Glomerular visceral epithelial cell (primary cell): ENCODE data around the gene MLC1.

Source experiments
- DNase-seq: peaks from one replicate; pipeline ENCODE4 v3.0.0-alpha.2; 2016; ENCODE audit errors: extremely low spot score

Gene MLC1

DNA sequence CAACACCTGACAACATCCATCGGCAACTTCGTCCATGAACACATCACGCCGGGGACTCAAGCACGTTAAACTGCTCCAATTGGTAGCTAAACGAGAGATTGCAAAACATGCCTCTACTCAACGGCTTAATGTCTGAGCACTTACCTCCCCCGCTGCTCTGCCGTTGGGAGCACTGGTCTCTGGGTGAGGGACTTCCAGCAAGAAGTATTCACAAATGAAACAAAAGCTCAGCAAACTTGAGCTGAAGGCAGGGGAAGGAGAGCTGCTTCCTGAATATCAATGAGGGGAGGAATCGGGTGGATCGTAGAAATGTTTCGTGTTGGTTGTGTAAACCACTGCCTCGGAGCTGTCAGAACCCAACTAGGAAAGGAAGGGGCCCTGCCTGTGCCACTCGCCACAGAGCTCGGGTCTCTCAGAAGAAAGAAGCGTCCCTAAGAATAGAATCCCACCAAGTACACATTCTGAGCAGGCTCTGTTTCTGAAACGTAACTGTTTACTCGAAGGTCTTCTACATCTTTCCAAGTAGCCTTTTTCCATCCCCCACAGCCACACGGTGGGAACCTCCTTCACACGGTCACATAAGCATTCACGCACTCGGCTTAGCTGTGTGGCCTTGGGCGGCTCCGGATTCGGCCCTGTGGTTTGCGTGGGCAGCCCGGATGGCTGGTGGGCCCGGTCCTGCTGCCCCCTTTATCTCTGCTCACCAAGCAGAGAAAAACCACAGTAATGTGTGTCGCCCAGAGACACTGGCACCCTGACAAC, at the start of gene MLC1:
Gene MLC1, minus strand, starts transcription at position 216 of the 762 bp plus-strand sequence. CDS start 524 bp downstream, outside the sequence.
- DNase-seq: no peak

DNA sequence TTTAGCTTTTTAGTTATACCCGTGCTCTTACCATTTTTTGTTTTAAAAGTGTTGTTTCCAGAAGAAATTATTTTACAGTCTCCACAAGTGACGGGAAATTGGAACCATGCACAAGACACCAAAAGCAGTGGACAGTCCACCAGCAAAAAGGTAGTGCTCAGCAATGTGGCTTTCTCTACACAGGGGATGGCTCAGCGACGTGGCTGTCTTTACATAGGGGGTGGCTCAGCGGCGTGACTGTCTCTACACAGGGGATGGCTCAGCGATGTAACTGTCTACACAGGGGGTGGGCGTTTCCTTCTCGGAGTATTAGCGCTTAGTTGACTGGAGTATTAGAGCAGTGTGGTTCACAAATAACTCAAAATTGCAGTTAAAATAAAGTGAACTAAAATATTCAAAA, 49.3 kb upstream of the MLC1 start:
- no peak for DNase-seq

DNA sequence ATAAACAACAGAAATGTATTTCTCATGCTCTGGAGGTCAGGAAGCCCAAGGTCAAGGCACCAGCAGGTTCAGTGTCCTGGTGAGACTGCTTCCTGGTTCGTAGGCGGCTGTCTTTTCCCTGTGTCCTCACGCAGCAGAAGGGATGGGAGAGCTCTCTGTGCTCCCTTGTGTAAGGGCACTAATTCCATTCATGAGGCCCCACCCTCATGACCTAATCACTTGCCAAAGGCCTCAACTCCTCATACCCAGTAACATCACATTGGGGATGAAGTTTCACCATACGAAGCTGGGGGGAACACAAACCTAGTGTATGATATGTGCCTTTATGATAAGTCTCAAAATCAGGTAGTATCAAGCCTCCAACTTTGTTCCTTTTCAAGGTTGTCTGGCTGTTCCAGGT, 46.7 kb upstream of the MLC1 start:
- no peak for DNase-seq

DNA sequence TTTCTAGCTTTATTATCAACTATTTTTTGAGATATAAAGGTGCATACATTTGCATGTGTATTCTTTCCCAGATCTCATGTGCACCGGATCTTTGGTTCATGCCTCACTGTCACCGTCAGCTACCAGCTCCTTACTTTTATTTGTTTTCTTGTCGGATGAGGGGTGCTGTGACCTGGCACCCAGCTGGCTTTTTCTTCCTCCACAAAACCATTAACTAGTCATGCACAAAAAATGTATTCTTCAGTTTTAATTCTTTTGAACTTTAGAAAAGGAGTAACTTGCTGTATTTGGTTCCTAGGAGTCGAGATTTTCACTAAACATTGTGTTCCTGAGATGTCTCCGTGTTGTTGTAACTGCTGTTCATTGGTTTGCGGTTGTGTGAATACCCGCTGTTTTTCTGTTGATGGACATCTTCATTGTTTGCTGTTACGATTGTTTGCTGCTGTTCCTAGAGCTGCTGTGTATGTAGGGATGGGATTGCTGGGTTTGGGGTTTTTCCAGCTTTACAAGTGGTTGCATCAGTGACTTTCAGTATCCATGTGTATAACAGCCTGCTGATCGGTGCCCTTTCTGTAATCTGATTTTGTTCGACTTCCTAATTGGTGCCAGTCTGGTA, 44.0 kb upstream of the MLC1 start:
- no peak for DNase-seq

DNA sequence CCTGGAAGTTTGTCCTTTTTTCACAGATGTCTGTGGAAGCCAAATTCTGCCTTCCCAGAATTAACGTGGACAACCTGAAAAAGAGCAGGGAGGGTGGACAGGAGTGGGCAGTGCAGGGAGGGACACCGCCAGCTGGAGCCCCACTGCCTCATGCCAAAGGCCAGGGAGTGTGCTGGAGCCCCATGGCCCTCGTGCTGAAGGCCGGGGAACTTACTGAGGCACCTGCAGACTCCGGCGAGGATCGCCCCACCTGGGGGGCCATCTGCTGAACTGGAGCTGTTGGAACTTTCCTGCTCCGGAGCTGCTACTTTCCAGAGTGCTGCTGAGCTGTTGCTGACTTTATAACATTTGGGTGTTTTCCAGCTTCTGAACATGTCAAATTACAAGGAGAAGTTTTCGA, 39.8 kb upstream of the MLC1 start:
- no peak for DNase-seq

DNA sequence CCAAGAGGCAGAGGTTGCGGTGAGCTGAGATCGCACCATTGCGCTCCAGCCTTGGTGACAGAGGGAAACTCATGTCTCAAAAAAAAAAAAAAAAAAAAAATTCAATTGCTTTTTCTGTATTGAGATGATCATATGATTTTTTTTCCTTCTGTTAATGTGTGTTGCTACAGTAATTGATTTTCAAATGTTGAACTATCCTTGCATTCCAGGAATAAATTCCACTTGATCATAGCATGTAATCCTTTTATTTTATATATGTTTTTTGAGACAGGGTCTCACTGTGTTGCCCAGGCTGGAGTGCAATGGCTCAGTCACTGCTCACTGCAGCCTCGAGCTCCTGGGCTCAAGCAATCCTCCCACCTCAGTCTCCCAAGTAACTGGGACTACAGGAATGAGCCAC, 37.9 kb upstream of the MLC1 start:
- DNase-seq: no peak

DNA sequence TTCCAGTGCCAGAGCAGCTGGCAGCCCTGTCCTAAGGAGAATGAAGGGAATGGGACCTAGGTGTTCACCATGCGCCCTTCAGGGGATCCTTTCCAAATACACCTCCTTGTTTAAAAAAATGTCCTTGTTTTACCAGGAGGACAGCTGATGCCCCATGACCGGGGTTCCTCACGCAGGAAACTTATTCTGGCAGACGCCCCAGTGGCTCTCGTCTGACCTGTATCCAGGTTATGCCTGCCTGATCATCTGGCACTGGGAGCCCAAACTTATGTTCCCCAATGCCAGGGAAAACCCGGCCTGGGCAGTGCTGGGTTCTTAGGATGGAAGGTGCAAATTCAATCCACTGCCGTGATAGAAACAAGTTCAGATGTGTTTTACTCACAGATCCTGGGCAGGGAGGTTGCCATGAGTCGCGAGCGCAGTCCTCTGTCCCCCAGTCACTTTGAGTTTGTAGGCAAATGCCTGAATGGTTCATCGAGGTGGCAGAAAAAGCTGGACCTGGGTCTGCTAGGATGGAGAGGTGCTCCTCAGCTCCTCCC, 36.0 kb upstream of the MLC1 start:
- DNase-seq: no peak

DNA sequence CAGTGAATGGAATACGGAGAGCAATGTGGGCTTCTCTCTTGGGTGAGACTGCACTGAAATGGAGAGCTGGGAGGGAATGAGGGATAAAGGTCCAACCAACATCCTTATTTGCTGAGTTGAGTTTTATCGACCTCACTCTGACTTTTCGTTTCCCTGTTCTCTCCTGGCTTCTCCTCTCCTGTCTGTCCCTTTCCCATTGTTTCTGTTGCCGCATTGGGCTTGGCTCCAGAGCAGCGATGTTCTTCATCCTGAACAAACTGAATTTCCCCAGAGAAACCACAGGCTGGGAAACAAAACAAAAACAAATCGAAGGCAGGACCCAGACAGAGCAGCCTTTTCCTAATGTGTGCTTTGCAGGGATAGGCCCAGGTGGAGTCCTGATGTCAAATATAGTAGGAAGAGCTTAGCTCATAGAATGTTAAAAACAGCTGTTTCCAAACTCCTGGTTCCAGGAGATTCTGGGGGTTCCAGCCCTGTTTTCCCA, 34.6 kb upstream of the MLC1 start:
- DNase-seq: no peak

DNA sequence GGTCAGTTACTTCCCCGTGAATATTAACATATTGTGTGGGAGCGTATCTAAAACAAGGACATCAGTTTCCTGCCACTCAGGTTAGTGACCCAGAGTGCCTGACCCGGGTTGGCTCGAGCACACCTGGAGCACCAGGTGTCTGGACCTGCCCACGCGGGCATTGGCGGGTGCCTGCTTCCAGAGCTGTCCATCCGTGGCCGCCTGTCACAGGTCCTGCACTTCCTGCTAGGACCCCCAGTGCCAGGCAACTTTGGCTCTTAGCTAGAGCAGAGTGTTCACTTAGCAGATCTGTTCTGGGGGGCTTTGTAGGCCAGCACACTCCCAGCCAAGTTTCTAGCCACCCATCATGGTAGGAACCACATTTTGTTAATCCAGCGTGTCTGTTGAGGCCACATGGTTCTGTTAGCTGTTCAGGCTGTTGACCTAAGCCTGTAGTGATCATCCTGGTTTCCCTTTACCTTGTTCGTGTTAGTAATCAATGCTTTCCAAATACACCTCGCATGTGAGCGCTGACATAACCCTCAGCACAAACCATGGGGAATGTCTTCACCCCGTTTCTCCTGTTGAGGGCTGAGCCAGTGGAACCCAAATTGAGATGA, 34.0 kb upstream of the MLC1 start:
- no peak for DNase-seq

DNA sequence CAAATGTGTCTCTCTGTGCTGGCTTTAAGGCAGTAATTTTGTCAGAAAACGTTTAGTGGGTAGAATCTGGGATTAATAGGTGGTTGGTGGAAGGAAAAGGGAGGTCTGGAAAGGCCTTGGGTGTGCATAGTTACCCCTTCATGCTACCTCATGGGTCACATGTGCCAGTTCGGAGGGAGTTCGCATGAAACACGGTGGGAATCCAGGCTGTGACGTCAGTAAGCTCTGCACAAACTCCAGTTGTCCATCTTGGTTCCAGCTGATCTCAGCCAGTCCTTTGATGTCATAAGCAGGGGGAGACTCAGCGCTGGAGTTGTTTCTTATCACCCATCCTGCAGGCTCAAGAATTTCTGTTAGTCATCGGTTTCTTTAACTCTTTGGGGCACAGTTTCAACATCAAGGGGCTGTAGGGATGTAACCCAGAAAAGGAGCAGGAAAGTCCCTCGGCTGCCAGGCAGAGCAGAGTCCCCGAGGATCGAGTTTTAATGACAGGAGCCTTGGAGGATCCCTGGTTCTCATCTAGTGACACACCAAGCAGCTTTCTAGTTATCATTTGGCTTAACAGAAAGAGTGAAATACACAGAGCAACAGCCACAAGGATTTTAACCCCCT, 33.4 kb upstream of the MLC1 start:
- peak; percentile 48 for DNase-seq

DNA sequence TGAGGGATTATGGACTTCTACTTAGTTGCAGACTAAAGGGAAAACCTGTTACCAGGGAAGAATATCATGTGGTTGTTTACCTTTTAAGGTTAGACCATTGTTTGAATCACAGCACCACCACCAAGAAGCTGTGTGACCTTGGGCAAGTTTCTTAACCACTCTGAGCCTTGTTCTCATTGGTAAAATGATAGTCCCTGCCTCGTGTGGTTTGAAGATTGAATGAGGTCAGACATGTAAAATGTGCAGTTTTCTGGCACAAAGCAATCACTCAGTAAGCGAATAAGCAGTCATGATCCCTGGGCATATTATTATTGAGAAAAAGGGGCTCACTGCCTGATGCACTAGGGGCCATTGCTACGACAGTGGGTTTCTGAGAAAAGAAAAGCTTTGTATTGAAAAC, 32.9 kb upstream of the MLC1 start:
- no peak for DNase-seq

DNA sequence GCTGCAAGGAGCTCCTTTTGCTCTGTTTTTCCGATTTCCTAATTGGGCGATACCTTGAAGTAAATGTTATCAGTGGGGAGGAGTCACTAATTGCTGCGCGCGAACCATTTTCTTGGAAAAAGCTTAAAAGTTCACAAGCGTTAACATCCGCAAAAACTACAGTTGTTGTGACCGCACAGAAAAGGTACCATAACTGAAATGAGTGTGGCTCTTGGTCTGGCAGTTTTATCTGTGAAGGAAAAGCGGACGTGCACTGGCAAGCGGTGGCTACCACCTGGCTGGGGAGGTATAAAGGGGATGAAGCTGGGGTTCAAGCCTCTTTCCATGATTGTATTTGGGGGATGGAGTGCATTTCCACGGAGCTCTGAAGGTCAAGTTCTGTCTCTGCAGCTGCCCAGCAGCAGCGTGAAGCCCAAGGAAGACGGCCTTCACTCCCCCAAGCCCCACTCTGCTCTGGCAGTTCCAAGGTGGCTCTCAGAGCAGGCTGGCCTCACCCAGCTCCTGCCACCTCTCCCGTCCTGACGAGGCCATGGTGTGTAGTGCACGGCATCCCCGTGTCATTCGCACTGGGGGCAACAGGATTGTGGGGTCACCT, 32.0 kb upstream of the MLC1 start:
- DNase-seq: no peak

DNA sequence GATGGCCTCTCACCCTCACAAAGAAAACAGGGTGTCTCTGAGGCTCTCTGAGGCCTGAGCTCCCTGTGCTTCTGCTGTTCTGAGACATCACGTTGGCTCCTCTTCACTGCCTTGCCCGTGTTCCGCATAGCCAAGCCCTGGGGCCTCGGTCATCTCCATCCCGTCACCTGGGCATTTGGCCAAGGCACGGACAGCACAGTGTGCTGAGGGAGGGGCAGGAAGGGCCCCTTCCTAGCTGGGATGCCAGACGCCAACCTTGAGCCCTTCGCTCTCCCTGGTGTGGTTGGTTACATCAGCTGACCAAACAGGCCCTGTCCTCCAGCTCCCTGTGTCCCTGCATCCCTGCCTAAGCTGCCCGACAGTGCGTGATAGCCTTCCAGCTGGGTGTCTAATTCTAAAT, 30.5 kb upstream of the MLC1 start:
- DNase-seq: peak; percentile 25

DNA sequence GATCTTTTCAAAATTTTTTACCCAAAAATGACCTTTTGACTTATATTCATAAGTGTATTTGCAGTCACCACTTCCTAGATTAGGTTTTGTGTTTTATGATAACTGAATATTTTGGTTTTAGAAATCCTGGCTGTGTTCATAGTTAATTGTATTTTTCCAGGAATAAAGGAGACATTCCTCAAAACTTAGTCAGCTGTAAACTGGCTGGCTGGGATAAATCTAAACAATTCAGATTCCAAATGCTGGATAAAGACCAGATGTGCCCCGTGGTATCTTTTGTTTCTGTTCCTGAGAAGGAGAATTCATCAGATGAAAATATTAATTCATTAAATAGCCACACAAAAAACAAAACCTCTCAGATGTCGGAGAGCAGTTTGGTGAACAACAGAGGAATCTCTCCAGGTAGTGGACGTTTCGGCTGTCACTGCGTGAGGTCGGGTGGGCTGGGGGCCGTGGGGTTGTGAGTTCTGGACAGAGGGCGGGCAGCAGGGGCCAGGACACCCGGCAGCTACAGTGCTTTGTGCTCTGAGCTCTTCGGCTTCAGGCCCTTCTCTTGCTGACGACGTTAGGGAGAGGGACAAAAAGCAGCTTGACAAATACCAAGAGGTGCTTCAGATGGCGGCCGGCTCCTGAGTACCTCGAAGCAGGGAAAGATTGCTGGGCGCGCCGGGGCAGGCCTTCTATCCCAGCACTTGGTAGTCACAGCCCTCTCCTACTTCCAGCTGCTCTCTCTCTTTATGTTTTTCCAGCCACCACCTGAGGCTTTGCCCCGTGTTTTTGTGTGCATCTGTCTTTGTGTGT, 29.2 kb upstream of the MLC1 start:
- no peak for DNase-seq

DNA sequence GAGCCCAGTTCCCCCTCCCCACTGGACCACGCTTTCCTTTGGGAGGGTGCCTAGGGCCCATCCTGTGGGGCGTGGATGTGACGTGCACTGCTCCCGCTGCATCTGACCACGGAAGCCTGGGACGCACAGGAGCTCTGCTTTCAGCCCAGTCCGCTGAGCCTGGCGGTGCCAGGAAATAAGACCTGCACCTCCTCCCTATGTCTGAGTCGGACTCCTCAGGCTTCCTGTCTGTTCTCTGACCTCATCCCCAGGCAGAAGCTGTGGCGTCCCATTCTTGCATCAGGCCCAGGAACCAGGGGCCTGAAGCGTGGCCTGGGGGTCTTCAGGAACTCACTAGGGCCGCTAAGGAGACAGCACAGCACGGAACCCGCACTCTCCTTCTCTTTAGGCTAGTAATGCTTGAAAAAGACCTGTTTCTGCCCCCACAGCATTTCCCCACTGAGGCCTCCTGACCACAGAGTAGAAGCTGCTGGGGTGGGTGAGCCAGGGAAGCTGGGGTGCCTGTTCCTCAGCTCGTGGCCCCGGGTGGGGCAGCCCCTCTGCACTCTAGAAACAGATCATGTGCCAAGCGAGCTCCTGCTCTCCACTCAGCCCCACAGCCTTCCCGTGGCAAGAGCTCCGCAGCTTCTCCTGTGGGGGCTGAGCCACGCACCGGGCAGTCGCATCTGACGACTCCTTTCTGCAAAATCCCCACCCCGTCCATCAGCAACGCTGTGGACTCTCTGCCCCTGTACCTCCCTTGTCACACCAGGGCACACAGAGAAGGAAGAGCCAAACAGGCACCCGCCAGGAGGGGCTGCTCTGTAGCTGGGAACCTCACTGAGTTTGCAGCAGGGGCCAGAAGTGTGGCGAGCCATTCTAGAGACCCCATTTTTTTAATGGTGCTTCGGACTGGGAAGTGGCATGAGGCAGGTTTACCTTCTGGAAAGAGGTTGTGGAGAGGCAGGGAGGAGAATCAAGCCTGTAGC, 27.2 kb upstream of the MLC1 start:
- peak; percentile 18 for DNase-seq

DNA sequence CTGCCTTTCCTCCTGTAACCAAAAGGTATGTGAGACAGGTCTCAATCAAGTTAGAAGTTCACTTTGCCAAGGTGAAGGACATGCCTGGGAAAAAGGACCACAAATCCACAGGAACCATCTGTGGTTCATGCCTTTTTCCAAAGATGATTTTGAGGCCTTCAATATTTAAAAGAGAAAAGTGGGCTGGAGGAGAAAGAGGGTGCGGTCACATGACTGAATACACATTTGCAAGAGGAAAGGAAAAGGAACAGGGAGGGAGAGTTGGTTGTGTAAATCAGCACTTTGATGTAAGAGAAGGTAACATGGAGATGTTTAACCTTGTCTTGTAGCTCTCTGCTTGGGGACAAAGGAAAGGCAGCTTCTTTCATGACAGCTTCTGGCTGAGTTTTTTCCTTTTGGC, 25.8 kb upstream of the MLC1 start:
- no peak for DNase-seq

DNA sequence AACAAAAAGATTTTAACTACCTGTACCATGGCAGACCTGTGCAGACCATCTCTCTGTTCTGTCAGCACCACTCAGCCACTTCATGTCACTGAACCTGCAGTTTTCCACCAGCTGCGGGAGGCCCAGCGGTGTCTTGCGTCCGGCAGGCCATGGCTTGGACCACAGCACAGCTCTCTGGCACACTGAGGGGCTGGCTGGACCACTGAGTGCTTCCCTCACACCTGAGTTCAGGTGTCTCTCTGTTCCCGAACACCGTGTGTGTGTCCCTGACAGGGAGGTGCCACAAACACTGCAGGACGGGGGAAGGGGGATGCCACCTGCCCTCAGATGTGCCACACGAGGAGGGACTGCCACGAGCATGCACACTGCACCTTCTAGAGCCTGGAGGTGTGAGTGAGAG, 22.3 kb upstream of the MLC1 start:
- no peak for DNase-seq

DNA sequence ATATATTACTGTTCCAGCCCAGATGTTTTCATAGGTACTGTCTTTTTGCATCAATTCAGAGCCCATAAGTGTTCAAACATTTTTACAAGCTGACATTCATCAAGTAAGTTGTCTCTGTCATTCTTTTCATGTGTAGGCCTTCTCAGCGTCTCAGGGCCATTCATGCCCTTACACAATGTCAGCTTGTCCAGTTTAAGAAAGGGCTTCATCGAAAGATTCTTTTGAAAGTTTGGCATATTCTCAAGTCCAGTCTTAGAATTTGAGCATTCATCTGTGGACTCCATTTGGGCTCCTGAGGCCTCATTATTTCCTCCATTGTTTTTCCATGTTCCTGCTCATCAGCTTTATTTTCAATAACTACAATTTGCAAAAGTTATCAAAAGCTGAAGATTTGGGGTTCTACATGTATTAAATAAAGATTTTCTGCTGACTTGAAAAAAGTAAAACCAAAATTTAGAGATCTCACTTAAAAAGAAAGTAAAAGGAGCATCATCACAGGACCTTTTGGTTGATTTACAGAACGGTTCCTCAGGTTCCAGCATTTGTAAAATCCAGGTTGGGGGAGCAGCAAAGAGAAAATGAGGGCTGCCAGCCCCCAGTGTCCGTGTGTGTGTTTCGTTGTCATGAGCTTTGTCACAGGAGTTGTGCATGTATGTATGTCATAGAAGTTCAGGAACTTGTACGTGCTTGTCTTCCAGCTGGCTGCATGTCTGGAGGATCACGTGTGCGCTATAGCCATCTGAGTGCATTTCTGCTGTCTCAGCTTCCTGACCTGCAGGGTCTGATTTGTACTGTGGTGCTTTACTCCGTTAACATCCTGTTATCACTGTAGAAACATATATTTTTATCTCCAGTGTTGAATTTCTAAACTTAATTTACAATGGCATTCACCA, 20.2 kb upstream of the MLC1 start:
- DNase-seq: no peak

DNA sequence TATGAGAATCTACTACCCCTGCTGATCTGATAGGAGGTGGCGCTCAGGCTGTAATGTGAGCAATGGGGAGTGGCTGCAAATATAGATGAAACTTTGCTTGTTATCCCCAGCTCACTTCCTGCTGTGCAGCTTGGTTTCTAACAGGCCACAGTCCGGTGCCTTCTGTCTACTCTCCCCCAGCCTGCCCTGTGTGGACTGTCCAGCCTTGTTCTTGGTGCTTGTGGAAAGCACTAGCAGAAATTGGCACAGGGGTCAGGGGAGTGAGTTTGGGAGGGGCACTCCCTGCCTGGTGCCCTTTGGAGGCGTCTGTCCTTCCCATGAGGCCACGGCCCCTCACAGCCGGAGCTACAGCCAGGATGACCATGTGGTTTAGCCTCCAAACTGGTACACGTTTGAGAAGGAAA, 18.9 kb upstream of the MLC1 start:
- DNase-seq: no peak
